SK-N-SH treated with all-trans-retinoic acid at 6 μM for 48 hours (cell line): ENCODE data around the gene ASPRV1.

Source experiments
- ATAC-seq: fragments of 200-7000 bp; cut with Tn5 transposase; 3 replicates; pipeline ENCODE4 v1.9.1; 2020; ENCODE audit warnings: mild to moderate bottlenecking, moderate library complexity
- BACH2 ChIP-seq: fragments of 250-450 bp; sonication (Bioruptor Pico); IDR thresholded peaks from 2 replicates; pipeline ENCODE4 v1.9.0; 2021; ENCODE audit warnings: mild to moderate bottlenecking, borderline replicate concordance
- CSDC2 ChIP-seq: fragments of 250-450 bp; sonication (Bioruptor Pico); IDR thresholded peaks from 2 replicates; pipeline ENCODE4 v1.5.0; 2020; ENCODE audit warnings: mild to moderate bottlenecking, moderate library complexity
- ESRRG ChIP-seq: fragments of 250-450 bp; sonication (Bioruptor Pico); IDR thresholded peaks from 2 replicates; pipeline ENCODE4 v1.6.1; 2021; ENCODE audit warnings: mild to moderate bottlenecking
- GLIS3 ChIP-seq: fragments of 250-450 bp; sonication (Bioruptor Pico); IDR thresholded peaks from 2 replicates; pipeline ENCODE4 v1.5.0; 2020; ENCODE audit warnings: mild to moderate bottlenecking, moderate library complexity
- PPARA ChIP-seq: fragments of 250-450 bp; sonication (Bioruptor Pico); IDR thresholded peaks from 2 replicates; pipeline ENCODE4 v1.5.0; 2020; ENCODE audit warnings: mild to moderate bottlenecking, borderline replicate concordance
- RARB ChIP-seq: fragments of 250-450 bp; sonication (Bioruptor Pico); IDR thresholded peaks from 2 replicates; pipeline ENCODE4 v1.8.0; 2021; ENCODE audit warnings: mild to moderate bottlenecking, moderate library complexity
- SNAI2 ChIP-seq: fragments of 250-450 bp; sonication (Bioruptor Pico); IDR thresholded peaks from 2 replicates; pipeline ENCODE4 v1.5.0; 2020; ENCODE audit warnings: mild to moderate bottlenecking, moderate library complexity
- TCF4 ChIP-seq: fragments of 250-450 bp; sonication (Bioruptor Pico); IDR thresholded peaks from 2 replicates; pipeline ENCODE4 v1.8.0; 2021; ENCODE audit warnings: mild to moderate bottlenecking, moderate library complexity, borderline replicate concordance
- ZC3H10 ChIP-seq: fragments of 250-450 bp; sonication (Bioruptor Pico); IDR thresholded peaks from 2 replicates; pipeline ENCODE4 v1.5.1; 2021; ENCODE audit warnings: mild to moderate bottlenecking, moderate library complexity
- ZFP30 ChIP-seq: fragments of 450-650 bp; formaldehyde crosslinking; IDR thresholded peaks from 2 replicates; pipeline ENCODE4 v1.5.0; 2022; ENCODE audit warnings: mild to moderate bottlenecking, moderate library complexity
- ZNF565 ChIP-seq: fragments of 450-650 bp; formaldehyde crosslinking; conservative IDR thresholded peaks from 2 replicates; pipeline ENCODE4 v1.5.0; 2020; ENCODE audit warnings: low read depth, mild to moderate bottlenecking, moderate library complexity
- ZNF70 ChIP-seq: fragments of 450-650 bp; formaldehyde crosslinking; IDR thresholded peaks from 2 replicates; pipeline ENCODE4 v1.5.0; 2020; ENCODE audit warnings: mild to moderate bottlenecking, moderate library complexity
- TF ChIP-seq, protein P1 (sequence below): fragments of 250-450 bp; sonication (Bioruptor Pico); IDR thresholded peaks from 2 replicates; pipeline ENCODE4 v1.5.1; 2020; ENCODE audit warnings: low read depth, mild to moderate bottlenecking, moderate library complexity
- TF ChIP-seq, protein P2 (sequence below): fragments of 250-450 bp; sonication (Bioruptor Pico); IDR thresholded peaks from 2 replicates; pipeline ENCODE4 v1.8.0; 2020; ENCODE audit warnings: mild to moderate bottlenecking, moderate library complexity, borderline replicate concordance
- TF ChIP-seq, protein P3 (sequence below): fragments of 250-450 bp; sonication (Bioruptor Pico); IDR thresholded peaks from 2 replicates; pipeline ENCODE4 v1.5.0; 2020; ENCODE audit warnings: mild to moderate bottlenecking, moderate library complexity
- TF ChIP-seq, protein P4 (sequence below): fragments of 250-450 bp; sonication (Bioruptor Pico); IDR thresholded peaks from 2 replicates; pipeline ENCODE4 v1.8.0; 2021; ENCODE audit warnings: low read depth, mild to moderate bottlenecking, moderate library complexity, borderline replicate concordance

Gene ASPRV1

DNA sequence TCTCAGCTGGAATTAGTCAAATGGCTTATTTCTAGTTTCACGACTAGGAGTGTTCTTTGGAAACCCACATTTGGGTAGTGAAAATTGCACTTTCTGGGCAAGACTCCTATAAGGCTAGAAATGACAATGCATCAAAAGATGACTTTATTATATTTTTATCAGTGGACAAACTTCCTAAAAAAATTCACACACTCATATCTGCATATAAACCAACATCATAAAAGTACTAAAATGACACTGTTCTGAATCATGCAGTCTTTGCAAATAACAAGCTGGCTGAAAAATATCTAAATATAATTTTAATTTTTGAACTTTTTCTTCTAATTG, 28.9 kb downstream of the ASPRV1 start:
- no peak for ATAC-seq
- TF ChIP-seq, protein P1, sequence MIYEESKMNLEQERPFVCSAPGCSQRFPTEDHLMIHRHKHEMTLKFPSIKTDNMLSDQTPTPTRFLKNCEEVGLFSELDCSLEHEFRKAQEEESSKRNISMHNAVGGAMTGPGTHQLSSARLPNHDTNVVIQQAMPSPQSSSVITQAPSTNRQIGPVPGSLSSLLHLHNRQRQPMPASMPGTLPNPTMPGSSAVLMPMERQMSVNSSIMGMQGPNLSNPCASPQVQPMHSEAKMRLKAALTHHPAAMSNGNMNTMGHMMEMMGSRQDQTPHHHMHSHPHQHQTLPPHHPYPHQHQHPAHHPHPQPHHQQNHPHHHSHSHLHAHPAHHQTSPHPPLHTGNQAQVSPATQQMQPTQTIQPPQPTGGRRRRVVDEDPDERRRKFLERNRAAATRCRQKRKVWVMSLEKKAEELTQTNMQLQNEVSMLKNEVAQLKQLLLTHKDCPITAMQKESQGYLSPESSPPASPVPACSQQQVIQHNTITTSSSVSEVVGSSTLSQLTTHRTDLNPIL: no peak
- TF ChIP-seq SNAI2 (CRISPR knock-in tag): no peak
- no peak for TF ChIP-seq ESRRG (CRISPR knock-in tag)
- no peak for TF ChIP-seq RARB (CRISPR knock-in tag)
- TF ChIP-seq CSDC2 (CRISPR knock-in tag): no peak
- TF ChIP-seq, protein P2, sequence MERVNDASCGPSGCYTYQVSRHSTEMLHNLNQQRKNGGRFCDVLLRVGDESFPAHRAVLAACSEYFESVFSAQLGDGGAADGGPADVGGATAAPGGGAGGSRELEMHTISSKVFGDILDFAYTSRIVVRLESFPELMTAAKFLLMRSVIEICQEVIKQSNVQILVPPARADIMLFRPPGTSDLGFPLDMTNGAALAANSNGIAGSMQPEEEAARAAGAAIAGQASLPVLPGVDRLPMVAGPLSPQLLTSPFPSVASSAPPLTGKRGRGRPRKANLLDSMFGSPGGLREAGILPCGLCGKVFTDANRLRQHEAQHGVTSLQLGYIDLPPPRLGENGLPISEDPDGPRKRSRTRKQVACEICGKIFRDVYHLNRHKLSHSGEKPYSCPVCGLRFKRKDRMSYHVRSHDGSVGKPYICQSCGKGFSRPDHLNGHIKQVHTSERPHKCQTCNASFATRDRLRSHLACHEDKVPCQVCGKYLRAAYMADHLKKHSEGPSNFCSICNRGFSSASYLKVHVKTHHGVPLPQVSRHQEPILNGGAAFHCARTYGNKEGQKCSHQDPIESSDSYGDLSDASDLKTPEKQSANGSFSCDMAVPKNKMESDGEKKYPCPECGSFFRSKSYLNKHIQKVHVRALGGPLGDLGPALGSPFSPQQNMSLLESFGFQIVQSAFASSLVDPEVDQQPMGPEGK (CRISPR knock-in tag): no peak
- no peak for TF ChIP-seq ZFP30
- TF ChIP-seq, protein P3, sequence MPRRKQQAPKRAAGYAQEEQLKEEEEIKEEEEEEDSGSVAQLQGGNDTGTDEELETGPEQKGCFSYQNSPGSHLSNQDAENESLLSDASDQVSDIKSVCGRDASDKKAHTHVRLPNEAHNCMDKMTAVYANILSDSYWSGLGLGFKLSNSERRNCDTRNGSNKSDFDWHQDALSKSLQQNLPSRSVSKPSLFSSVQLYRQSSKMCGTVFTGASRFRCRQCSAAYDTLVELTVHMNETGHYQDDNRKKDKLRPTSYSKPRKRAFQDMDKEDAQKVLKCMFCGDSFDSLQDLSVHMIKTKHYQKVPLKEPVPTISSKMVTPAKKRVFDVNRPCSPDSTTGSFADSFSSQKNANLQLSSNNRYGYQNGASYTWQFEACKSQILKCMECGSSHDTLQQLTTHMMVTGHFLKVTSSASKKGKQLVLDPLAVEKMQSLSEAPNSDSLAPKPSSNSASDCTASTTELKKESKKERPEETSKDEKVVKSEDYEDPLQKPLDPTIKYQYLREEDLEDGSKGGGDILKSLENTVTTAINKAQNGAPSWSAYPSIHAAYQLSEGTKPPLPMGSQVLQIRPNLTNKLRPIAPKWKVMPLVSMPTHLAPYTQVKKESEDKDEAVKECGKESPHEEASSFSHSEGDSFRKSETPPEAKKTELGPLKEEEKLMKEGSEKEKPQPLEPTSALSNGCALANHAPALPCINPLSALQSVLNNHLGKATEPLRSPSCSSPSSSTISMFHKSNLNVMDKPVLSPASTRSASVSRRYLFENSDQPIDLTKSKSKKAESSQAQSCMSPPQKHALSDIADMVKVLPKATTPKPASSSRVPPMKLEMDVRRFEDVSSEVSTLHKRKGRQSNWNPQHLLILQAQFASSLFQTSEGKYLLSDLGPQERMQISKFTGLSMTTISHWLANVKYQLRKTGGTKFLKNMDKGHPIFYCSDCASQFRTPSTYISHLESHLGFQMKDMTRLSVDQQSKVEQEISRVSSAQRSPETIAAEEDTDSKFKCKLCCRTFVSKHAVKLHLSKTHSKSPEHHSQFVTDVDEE (CRISPR knock-in tag): no peak
- TF ChIP-seq, protein P4, sequence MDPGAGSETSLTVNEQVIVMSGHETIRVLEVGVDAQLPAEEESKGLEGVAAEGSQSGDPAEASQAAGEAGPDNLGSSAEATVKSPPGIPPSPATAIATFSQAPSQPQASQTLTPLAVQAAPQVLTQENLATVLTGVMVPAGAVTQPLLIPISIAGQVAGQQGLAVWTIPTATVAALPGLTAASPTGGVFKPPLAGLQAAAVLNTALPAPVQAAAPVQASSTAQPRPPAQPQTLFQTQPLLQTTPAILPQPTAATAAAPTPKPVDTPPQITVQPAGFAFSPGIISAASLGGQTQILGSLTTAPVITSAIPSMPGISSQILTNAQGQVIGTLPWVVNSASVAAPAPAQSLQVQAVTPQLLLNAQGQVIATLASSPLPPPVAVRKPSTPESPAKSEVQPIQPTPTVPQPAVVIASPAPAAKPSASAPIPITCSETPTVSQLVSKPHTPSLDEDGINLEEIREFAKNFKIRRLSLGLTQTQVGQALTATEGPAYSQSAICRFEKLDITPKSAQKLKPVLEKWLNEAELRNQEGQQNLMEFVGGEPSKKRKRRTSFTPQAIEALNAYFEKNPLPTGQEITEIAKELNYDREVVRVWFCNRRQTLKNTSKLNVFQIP (CRISPR knock-in tag): no peak
- TF ChIP-seq ZNF565 (CRISPR knock-in tag): no peak
- no peak for TF ChIP-seq GLIS3 (CRISPR knock-in tag)

DNA sequence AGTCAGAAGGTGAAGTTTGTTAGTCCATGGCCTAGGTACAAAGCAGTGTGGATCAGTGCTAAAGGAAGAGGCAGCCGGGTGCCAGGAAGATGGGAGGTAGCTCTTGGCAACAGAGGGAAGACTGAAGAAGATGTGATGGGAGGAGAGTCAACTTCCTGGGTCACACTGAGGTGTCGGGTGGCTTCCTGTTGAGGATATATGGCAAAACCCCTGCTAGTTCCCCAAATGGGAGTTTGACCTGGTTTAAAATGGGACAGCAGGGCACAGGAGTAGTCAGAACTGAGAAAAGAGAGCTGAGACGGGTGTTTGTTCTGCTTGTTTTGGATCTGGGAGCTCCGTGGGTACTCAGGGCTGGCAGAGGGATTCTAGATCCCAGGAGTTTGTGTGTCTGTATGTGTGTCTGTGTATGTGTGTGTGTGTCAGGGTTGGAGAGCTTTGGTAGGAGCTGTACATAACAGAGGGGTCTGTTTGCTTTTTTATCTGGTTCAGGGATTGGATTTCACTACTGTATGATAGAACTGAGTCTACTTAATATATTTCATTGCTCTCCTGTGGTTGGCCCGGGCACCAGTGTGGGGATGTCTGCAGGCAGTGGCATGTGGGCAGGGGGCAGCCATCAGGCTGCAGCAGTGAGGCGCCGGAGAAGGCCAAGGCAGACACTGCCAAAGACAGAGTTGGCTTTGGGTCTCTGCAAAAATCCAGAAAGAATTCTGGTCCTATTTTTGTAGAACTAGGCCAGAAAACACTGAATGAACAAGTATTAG, 29.4 kb downstream of the ASPRV1 start:
- TF ChIP-seq, protein P1: no peak
- TF ChIP-seq RARB (CRISPR knock-in tag) (no peak), TCF4 (CRISPR knock-in tag) (no peak), ZNF70 (no peak), SNAI2 (CRISPR knock-in tag) (no peak), PPARA (CRISPR knock-in tag) (no peak), ESRRG (CRISPR knock-in tag) (no peak)
- TF ChIP-seq, protein P4 (CRISPR knock-in tag): no peak
- ATAC-seq: no peak

DNA sequence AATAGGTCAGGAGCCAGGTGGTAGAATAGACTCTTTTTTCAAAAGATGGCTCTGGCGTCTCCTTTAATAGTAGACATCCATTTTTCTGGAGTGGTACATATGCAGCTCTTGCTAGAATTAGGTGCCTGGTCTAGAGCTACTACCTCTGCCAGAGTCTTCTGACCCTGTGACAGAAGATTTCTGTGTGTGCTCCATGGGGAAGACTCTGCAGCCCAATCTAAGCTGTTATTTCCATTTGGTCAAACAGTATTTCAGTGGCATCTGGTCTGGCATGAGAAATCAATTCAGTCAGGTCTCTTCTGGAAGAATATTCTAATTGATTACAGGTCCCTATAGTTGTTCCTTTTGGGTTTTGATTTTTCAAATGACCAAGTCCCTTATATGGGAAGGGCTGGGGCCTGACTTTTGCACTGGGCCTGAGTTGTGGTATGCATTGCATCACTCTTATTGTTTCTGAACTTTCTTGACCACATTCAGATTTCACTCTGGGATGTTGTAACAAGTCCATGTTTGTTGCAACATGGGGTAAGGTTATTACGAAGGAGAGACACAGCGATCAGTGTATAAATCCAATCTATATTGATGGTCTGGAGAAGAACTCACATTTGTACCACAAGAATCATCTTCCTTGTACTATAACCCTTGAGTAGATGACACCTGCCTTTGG, 34.4 kb downstream of the ASPRV1 start:
- no peak for TF ChIP-seq ZNF565 (CRISPR knock-in tag)
- TF ChIP-seq, protein P1: no peak
- TF ChIP-seq TCF4 (CRISPR knock-in tag): no peak
- TF ChIP-seq ZFP30: no peak
- TF ChIP-seq ZNF70: no peak
- TF ChIP-seq BACH2 (CRISPR knock-in tag): no peak
- no peak for TF ChIP-seq ZC3H10 (CRISPR knock-in tag)
- no peak for ATAC-seq
